Stimulated activated CD8-positive, alpha-beta memory T cell treated with anti-CD3 and anti-CD28 coated beads, Interleukin-12 subunit alpha, Interleukin-12 subunit beta, amount 100 ng/mL, for 24 hours (primary cell): ENCODE results near the gene KIF1B.
"Not testable (repeated sequence)": the region's sequence is repeated elsewhere in the genome, so short reads cannot be mapped to it uniquely, and the experiment has no call there.

Experiments
- DNase-seq: peaks from one replicate; pipeline ENCODE4 v3.0.0-alpha.2; 2020; ENCODE audit errors: extremely low read depth

The KIF1B gene

GRCh38 chr1:10195570-10195969 is 14.8 kb upstream of the KIF1B start:
- no peak for DNase-seq

GRCh38 chr1:10196976-10197375 is 13.4 kb upstream of the KIF1B start:
- no peak for DNase-seq

DNA sequence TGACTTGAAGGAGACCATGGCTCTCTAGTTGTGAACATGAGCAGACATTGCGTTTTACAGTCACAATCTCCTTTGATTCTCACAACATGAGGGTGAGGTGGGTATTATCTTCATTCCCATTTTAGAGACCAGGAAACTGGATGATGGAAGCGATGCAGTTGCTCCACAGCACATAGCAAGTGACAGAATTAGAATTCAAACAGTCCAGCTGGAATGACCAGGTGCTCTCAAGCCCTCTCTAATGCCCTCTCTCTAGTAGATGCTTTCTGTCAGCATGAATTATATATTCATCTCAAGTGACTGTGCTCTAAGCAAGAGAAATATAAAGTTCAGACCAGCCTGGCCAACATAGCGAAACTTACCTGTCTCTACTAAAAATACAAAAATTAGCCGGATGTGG is 9.8 kb upstream of the KIF1B start:
- no peak for DNase-seq

DNA sequence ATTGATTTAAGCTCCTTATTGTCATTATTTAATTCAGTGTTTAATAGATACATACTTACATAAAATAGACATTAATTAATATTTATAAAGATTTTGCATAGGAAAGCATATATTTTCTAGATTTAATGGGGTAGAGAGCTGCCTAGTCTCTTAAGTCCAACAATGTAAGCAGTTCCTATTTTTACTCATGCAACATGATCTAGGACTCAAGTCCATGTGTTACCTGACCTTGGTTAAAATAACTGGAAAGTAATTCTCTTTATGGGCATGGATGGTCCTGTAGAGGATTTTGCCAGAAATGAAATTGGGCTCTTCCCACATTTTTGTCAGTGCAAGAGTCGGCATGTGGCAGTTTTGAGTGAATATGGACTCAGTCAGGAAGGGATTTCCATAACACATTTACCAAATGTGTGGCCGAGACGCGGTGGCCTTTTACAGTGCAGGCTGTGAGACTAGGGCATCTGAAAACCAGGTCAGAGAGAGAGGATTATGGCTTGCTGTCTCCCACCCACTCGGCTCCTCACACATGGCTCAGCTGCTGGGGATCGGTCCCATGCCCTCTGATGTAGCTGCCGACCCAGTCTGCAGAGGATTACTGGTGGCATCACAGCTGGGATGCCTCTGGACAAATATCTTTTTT is 6.2 kb upstream of the KIF1B start:
- no peak for DNase-seq

- not testable (repeated sequence) for DNase-seq
Observed at GRCh38 chr1:10205206-10205605, 5.2 kb upstream of the KIF1B start.

DNA sequence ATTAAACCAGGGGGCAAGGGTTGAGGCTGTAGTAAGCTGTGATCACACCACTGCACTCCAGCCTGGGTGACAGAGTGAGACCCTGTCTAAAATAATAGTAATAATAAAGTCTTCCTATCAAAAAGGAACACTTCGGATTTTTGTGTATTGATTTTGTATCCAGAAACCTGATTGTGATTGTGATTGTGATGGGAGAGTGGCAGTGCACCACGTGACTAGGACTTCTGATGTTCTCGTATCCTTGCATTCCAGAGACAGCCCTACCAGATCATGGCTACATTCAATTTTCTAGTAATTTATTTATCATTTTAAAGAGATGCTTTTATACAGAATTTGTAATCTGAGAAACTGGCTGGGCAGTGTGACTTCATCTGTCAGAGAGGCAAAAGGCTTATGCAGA is 2.6 kb upstream of the KIF1B start:
- no peak for DNase-seq

DNA sequence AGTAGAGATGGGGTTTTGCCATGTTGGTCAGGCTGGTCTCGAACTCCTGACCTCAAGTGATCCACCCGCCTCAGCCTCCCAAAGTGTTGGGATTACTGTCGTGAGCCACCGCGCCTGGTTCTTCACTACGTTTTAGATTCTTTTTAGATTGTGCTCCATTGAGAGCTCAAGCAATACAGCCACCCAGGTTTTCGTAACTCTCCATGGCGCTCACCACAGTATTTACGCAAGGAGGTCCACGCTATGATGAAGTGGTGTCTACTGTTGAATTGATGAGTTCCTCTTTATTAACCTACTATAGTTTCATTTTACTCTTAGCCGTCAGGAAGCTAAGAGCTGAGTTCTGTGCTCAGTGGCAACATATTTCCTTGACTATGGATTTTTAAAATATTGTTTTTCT is 1.8 kb upstream of the KIF1B start:
- no peak for DNase-seq

GRCh38 chr1:10209590-10209904 is 823 bp upstream of the KIF1B start:
- DNase-seq = no peak

GRCh38 chr1:10210841-10211804 is 753 bp downstream of the KIF1B start:
- DNase-seq = no peak

- DNase-seq = no peak
Observed at GRCh38 chr1:10211805-10212410, 1.5 kb downstream of the KIF1B start.

DNA sequence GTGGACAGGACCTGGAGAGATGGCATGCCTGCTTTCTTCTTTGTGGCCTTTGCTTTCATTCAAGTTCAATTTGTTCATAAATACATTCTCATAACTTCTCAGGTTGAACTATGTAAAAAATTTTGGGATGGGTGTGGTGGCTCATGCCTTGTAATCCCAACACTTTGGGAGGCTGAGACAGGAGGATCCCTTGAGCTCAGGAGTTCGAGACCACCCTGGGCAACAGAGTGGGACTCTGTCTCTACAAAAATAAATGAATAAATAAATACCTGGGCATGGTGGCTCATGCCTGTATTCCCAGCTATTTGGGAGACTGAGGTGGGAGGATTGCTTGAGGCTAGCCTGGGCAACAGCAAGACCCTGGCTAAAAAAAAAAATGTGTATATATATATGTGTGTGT is 2.1 kb downstream of the KIF1B start:
- no peak for DNase-seq

- DNase-seq = no peak
Observed at GRCh38 chr1:10213186-10213705, 2.9 kb downstream of the KIF1B start.

DNA sequence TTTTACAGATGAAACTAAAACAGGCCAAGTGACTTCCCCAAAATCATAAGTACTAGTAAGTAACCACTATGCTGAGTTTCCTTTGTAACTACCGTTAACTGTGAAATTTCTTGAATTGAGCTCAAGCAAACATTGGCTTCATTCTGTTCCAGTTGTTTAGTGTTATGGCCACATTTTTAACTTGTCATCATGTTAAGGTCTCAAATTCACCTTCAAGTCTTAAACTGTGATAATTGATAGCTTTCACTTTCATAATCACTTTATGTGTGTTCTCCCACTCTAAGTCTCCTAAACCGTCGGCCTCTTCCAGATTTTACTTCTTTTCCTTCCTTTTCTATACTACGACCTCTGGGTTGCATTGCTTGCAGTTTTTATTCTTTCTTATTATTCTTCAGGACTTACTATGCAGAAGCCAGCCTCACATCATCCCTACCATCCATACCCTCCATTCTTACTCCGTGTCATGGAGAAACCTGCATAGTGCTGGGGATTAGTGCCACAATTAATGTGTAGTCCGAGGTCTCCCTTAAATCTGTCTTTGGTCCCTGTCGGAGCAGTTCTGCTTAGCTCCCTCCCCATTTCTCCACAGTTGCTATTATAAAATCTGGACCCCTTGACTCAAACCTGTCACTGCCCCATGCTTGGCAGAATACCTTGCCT is 5.8 kb downstream of the KIF1B start:
- no peak for DNase-seq

GRCh38 chr1:10217748-10218441 is 7.5 kb downstream of the KIF1B start:
- no peak for DNase-seq

DNA sequence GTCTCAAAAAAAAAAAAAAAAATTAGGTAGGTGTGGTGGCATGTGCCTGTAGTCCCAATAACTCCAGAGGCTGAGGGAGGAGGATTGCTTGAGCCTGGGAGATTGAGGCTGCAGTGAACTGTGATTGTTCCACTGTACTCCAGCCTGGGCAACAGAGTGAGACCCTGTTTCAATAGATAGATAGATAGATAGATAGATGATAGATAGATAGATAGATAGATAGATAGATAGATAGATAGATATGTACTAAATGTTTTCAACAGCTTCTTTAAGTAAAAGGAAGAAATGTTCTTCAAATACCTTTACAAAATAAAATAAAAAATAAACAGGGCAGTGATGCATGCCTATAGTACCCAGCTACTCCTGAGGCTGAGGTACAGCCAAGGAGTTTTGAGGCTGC is 9.8 kb downstream of the KIF1B start:
- DNase-seq = no peak

DNA sequence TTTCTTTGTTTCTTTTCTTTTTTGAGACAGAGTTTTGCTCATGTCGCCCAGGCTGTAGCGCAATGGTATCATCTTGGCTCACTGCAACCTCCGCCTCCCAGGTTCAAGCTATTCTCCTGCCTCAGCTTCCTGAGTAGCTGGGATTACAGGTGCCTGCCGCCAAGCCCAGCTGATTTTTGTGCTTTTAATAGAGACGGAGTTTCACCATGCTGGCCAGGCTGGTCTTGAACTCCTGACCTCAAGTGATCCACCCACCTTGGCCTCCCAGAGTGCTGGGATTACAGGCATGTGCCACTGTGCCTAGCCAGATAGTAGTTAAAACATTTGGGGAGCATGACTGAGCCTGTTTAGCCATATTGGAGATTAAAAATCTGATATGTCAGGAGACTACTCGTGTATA is 10.3 kb downstream of the KIF1B start:
- not testable (repeated sequence) for DNase-seq

GRCh38 chr1:10225573-10225972 is 15.2 kb downstream of the KIF1B start:
- no peak for DNase-seq

DNA sequence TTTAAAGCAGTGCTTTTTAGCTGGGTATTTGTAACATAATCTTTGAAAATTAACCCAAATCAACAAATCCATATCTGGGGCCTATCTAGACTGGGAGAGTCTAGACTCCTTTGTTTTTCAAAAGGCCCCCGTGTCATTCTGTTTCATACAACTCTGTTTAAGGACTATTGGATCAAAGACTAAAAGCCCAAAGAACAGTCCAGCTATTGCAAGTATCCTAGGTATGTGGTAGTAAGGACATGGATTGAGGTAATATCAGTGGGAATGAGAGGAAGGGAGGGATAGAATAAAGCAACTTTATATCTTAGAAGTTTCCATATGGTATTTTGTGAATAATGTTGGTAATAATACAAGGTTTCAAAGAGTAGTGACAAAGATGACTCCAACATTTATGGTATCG is 18.2 kb downstream of the KIF1B start:
- no peak for DNase-seq

DNA sequence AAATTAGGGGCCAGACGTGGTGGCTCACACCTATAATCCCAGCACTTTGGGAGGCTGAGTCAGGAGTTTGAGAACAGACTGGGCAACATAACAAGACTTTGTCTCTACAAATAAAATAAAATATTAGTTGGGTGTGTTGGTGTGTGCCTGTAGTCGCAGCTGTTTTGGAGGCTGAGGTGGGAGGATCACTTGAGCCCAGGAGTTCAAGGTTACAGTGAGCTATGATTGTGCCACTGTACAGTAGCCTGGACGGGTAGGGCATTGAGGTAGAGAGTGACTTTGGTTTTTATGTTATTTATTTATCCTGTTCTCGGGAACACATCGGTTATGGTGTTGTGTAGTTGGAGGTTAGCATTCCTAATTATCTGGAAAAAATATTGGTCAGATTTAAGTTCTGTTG is 19.5 kb downstream of the KIF1B start:
- DNase-seq = no peak

DNA sequence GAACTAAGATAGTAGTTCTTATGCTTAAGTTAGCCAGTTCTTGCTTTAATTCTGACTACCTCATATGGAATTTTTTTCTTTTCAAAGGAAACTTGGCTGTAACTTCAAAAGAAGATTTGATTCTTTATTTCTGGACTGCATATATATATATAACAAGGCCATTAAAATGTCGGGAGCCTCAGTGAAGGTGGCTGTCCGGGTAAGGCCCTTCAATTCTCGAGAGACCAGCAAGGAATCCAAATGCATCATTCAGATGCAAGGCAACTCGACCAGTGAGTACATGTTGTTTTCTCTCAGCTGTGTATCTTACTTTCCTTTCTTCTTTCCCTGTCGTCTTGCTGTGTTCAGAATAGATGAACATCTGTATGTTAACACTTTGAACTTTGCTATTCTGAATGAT is 21.8 kb downstream of the KIF1B start:
- DNase-seq = no peak

- DNase-seq = no peak
Observed at GRCh38 chr1:10236405-10237156, 26.2 kb downstream of the KIF1B start.
